Neuronal stem cell (in vitro differentiated cells): ENCODE results near the gene ZNHIT2.

Experiments
- DNase-seq: peaks from one replicate; pipeline ENCODE4 v3.0.0-alpha.2; 2013; ENCODE audit warnings: low spot score
- H2AFZ ChIP-seq: one replicate; pipeline ENCODE4 v1.6.1; 2013; ENCODE audit warnings: mild to moderate bottlenecking, low read length, inconsistent platforms
- H2AK5ac ChIP-seq: 2 replicates; pipeline ENCODE4 v1.6.1; 2013; ENCODE audit warnings: low read depth, mild to moderate bottlenecking, inconsistent platforms, low read length, moderate library complexity, mixed read lengths
- H2BK120ac ChIP-seq: 2 replicates; pipeline ENCODE4 v1.6.1; 2013; ENCODE audit warnings: low read depth, mild to moderate bottlenecking, inconsistent platforms, low read length, moderate library complexity, mixed read lengths
- H2BK12ac ChIP-seq: one replicate; pipeline ENCODE4 v1.6.1; 2013; ENCODE audit warnings: low read length, inconsistent platforms
- H2BK15ac ChIP-seq: 2 replicates; pipeline ENCODE4 v1.6.1; 2013; ENCODE audit warnings: mild to moderate bottlenecking, low read length, inconsistent platforms, mixed read lengths
- H2BK5ac ChIP-seq: one replicate; pipeline ENCODE4 v1.6.1; 2013; ENCODE audit warnings: inconsistent platforms, mild to moderate bottlenecking, low read length, moderate library complexity
- H3K14ac ChIP-seq: one replicate; pipeline ENCODE4 v1.6.1; 2013; ENCODE audit warnings: low read length, inconsistent platforms
- H3K18ac ChIP-seq: 2 replicates; pipeline ENCODE4 v1.6.1; 2013; ENCODE audit warnings: low read length, inconsistent platforms
- H3K23ac ChIP-seq: 2 replicates; pipeline ENCODE4 v1.6.1; 2013; ENCODE audit warnings: low read depth, mild to moderate bottlenecking, mixed read lengths, low read length, inconsistent platforms; ENCODE audit not compliant: poor library complexity
- H3K27ac ChIP-seq: replicated peaks from 3 replicates; pipeline ENCODE4 v1.5.1; 2013; ENCODE audit warnings: low read length, inconsistent platforms
- H3K27me3 ChIP-seq, 3 experiments: 2 replicates each; pipeline ENCODE4 v1.6.1; 2013; ENCODE audit warnings: low read length in 3 of 3, mild to moderate bottlenecking in 2 of 3, inconsistent platforms in 1 of 3, low read depth in 1 of 3, mixed read lengths in 1 of 3, moderate library complexity in 1 of 3; ENCODE audit not compliant: control insufficient read depth in 3 of 3, insufficient read depth in 3 of 3
- H3K36me3 ChIP-seq, 2 donors: replicated peaks in 1 of 2; 2 replicates each; pipeline ENCODE4 v1.6.1; 2013; ENCODE audit warnings: low read length in 2 of 2; ENCODE audit not compliant: control insufficient read depth in 2 of 2, insufficient read depth in 2 of 2
- H3K4ac ChIP-seq: 2 replicates; pipeline ENCODE4 v1.6.1; 2013; ENCODE audit warnings: inconsistent platforms, mild to moderate bottlenecking, low read length, moderate library complexity
- H3K4me1 ChIP-seq, 2 donors: 1 replicate in 1 of 2; 2 replicates in 1 of 2; pipeline ENCODE4 v1.6.1; 2013; ENCODE audit warnings: low read length in 2 of 2, low read depth in 1 of 2; ENCODE audit not compliant: control insufficient read depth in 2 of 2, insufficient read depth in 1 of 2
- H3K4me2 ChIP-seq: one replicate; pipeline ENCODE4 v1.6.1; 2013; ENCODE audit warnings: mild to moderate bottlenecking, low read length, inconsistent platforms; ENCODE audit not compliant: insufficient read depth, poor library complexity, severe bottlenecking
- H3K4me3 ChIP-seq, 2 donors: 2 replicates each; pipeline ENCODE4 v1.5.1; 2013; ENCODE audit warnings: low read length in 2 of 2, mild to moderate bottlenecking in 2 of 2, inconsistent platforms in 1 of 2, moderate library complexity in 1 of 2
- H3K79me1 ChIP-seq: one replicate; pipeline ENCODE4 v1.6.1; 2013; ENCODE audit warnings: low read depth, mild to moderate bottlenecking, inconsistent platforms, low read length, moderate library complexity
- H3K9ac ChIP-seq: one replicate; pipeline ENCODE4 v1.6.1; 2013; ENCODE audit warnings: mild to moderate bottlenecking, low read depth, low read length, inconsistent platforms; ENCODE audit not compliant: poor library complexity
- H3K9me3 ChIP-seq, 2 donors: replicated peaks in 1 of 2; 2 replicates each; pipeline versions ENCODE3 to v1.6.1; 2013; ENCODE audit warnings: low read length in 2 of 2, mild to moderate bottlenecking in 2 of 2, inconsistent platforms in 1 of 2, low read depth in 1 of 2, mixed read lengths in 1 of 2, moderate library complexity in 1 of 2; ENCODE audit not compliant: control insufficient read depth in 2 of 2, insufficient read depth in 1 of 2
- H4K8ac ChIP-seq: one replicate; pipeline ENCODE4 v1.6.1; 2013; ENCODE audit warnings: low read depth, mild to moderate bottlenecking, inconsistent platforms, low read length, moderate library complexity
- H4K91ac ChIP-seq: one replicate; pipeline ENCODE4 v1.6.1; 2013; ENCODE audit warnings: low read length, low read depth, mild to moderate bottlenecking, inconsistent platforms; ENCODE audit not compliant: poor library complexity
- WGBS, 2 donors: extraction: QIAGEN DNeasy Blood & Tissue Kit; methylation state at CpG; one replicate each; pipeline ENCODE4 v1.1.7; 2013; ENCODE audit warnings: missing lambda C conversion rate in 2 of 2, mixed read lengths in 1 of 2; ENCODE audit not compliant: insufficient read length in 2 of 2, insufficient replicate concordance in 1 of 2; ENCODE audit errors: extremely low coverage in 2 of 2; 5-methylcytosine and 5-hydroxymethylcytosine counted together

ZNHIT2 gene

GRCh38 chr11:65141896-65142494 lies 24.5 kb upstream of the ZNHIT2 start:
- H3K18ac ChIP-seq = no peak overlapping the region
- peaks cover 0 to 4% (median 0%) of the 10 kb centered on the region in 3 experiments for H3K27me3 ChIP-seq
- H4K91ac ChIP-seq = no peak overlapping the region
- no peaks in the 10 kb centered on the region for H3K79me1 ChIP-seq
- no peak overlapping the region for H2BK15ac ChIP-seq
- WGBS, 2 donors = no CpG with 5 or more reads among the region's 7 CpGs
- no peak overlapping the region for H3K23ac ChIP-seq
- H3K4me2 ChIP-seq = no peak overlapping the region
- no peak overlapping the region for H2AFZ ChIP-seq
- H3K4me1 ChIP-seq = no peaks in the 10 kb centered on the region
- no peak overlapping the region for H2BK12ac ChIP-seq
- no peak overlapping the region for H2BK5ac ChIP-seq
- H4K8ac ChIP-seq = no peak overlapping the region
- H3K9me3 ChIP-seq = peaks cover 0 to 6% of the 10 kb centered on the region in 2 donors
- H3K14ac ChIP-seq = no peak overlapping the region
- H3K27ac ChIP-seq = no peak overlapping the region
- H3K4me3 ChIP-seq = no peak overlapping the region
- no peak overlapping the region for H2BK120ac ChIP-seq
- no peak for DNase-seq
- H3K9ac ChIP-seq = no peak overlapping the region
- H3K36me3 ChIP-seq = no peaks in the 10 kb centered on the region
- H2AK5ac ChIP-seq = no peak overlapping the region
- no peak overlapping the region for H3K4ac ChIP-seq

GRCh38 chr11:65136515-65137096 lies 19.1 kb upstream of the ZNHIT2 start:
- Histone ChIP-seq H3K79me1 (peaks cover 17% of the 10 kb centered on the region), H3K9ac (no peak overlapping the region), H4K91ac (no peak overlapping the region), H3K18ac (no peak overlapping the region), H3K4me3 (peak overlapping the region in 1 of 2 donors; percentile 52), H3K9me3 (no peaks in the 10 kb centered on the region), H2AFZ (no peak overlapping the region), H3K27ac (no peak overlapping the region), H3K4ac (no peak overlapping the region), H2BK12ac (no peak overlapping the region), H2BK5ac (no peak overlapping the region), H3K36me3 (peaks cover 13% of the 10 kb centered on the region in 2 donors), H3K4me1 (peaks cover 9 to 13% of the 10 kb centered on the region in 2 donors), H4K8ac (no peak overlapping the region), H2AK5ac (no peak overlapping the region), H3K27me3 (no peaks in the 10 kb centered on the region), H3K4me2 (no peak overlapping the region), H3K23ac (no peak overlapping the region), H2BK120ac (no peak overlapping the region), H2BK15ac (no peak overlapping the region), H3K14ac (no peak overlapping the region)
- no CpG with 5 or more reads among the region's 15 CpGs for WGBS, 2 donors
- DNase-seq = no peak

GRCh38 chr11:65135633-65136145 lies 18.2 kb upstream of the ZNHIT2 start:
- Histone ChIP-seq H3K14ac (no peak overlapping the region), H2AFZ (peak overlapping the region; percentile 95), H3K27ac (peak overlapping the region; percentile 69), H3K18ac (no peak overlapping the region), H3K9me3 (no peaks in the 10 kb centered on the region), H3K4me2 (peak overlapping the region; percentile 63), H2AK5ac (peak overlapping the region; percentile 3), H3K4me1 (peaks cover 9 to 13% of the 10 kb centered on the region in 2 donors), H4K91ac (no peak overlapping the region), H3K27me3 (no peaks in the 10 kb centered on the region), H3K9ac (no peak overlapping the region), H2BK12ac (no peak overlapping the region), H3K4me3 (peak overlapping the region; percentile 79 to 86), H3K36me3 (peaks cover 21 to 22% of the 10 kb centered on the region in 2 donors), H2BK5ac (no peak overlapping the region), H2BK15ac (no peak overlapping the region), H4K8ac (no peak overlapping the region), H3K4ac (no peak overlapping the region), H3K79me1 (peaks cover 18% of the 10 kb centered on the region), H3K23ac (no peak overlapping the region), H2BK120ac (no peak overlapping the region)
- no CpG with 5 or more reads among the region's 11 CpGs for WGBS, 2 donors
- no peak for DNase-seq

- H2AFZ ChIP-seq = peak overlapping the region; percentile 95
- WGBS, 2 donors = no CpG with 5 or more reads among the region's 24 CpGs
These were observed 17.6 kb upstream of the ZNHIT2 start for GRCh38 chr11:65134952-65135632.

More at GRCh38 chr11:65134952-65135632, 17.6 kb upstream of the ZNHIT2 start:
- Histone ChIP-seq H3K4me3 (peak overlapping the region; percentile 79 to 94), H3K9me3 (no peaks in the 10 kb centered on the region), H3K4me1 (peaks cover 9 to 13% of the 10 kb centered on the region in 2 donors), H3K4ac (no peak overlapping the region), H3K36me3 (peaks cover 26% of the 10 kb centered on the region in 2 donors), H3K23ac (no peak overlapping the region), H3K14ac (no peak overlapping the region), H3K27me3 (no peaks in the 10 kb centered on the region), H3K4me2 (peak overlapping the region; percentile 95), H2BK12ac (no peak overlapping the region), H4K91ac (no peak overlapping the region), H2AK5ac (no peak overlapping the region), H2BK120ac (no peak overlapping the region), H3K9ac (peak overlapping the region; percentile 87), H3K18ac (peak overlapping the region; percentile 89), H4K8ac (no peak overlapping the region), H3K27ac (peak overlapping the region; percentile 86), H3K79me1 (peaks cover 18% of the 10 kb centered on the region), H2BK5ac (peak overlapping the region; percentile 99), H2BK15ac (no peak overlapping the region)
- peak; percentile 92 for DNase-seq
